IPS-NIHi7 (cell line): ENCODE data around the gene PCED1A.

Experiments
- DNase-seq: peaks from one replicate; pipeline ENCODE4 v3.0.0; 2012; ENCODE audit warnings: mixed read lengths; ENCODE audit errors: extremely low spot score

The PCED1A gene, protein sequence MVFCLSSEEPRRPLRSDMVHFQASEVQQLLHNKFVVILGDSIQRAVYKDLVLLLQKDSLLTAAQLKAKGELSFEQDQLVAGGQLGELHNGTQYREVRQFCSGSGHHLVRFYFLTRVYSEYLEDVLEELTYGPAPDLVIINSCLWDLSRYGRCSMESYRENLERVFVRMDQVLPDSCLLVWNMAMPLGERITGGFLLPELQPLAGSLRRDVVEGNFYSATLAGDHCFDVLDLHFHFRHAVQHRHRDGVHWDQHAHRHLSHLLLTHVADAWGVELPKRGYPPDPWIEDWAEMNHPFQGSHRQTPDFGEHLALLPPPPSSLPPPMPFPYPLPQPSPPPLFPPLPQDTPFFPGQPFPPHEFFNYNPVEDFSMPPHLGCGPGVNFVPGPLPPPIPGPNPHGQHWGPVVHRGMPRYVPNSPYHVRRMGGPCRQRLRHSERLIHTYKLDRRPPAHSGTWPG

DNA sequence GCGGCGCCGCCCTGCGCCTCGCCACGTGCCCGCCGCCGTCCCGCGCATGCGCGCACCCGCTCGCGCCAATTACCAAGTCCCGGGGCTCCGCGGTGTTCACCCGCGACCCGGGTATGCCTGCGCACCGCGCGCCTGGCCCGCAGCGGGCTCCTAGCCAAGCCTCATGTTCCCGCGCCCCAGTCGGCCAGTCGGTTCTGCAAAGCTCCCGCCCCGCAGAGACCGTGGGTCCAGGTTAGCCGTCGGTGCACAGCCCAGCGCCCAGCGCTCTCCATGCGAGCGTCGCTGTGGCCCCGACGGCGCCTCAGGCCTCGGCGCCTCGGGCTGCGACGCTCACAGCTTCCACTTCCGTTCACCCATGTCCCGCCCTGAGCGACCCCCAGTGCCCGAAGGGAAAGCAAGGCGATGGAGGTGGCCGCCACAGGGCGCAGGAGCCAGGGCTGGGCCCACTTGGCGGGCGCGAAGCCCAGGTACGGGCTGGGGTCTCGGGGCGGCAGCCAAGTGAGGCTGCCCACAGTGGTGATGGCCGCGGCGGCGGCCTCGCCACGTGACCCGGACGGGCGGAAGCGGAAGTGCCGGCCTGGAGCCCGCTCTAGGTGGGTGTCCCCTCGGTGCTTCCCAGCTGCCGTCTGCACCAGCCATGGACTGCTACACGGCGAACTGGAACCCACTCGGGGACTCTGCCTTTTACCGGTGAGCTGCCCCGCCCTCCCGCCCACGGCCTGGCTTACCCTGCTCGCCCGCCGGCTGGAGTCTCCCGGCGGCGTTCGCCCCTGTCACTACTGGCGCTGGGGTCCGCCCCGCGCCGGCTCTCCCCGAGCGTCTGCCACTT, at the start of gene PCED1A, which contains the start of gene VPS16:
Gene PCED1A, minus strand, starts transcription at position 518 of the 829 bp plus-strand sequence. CDS start 743 bp downstream, outside the sequence.
Gene VPS16, plus strand, starts transcription at position 608 of the 829 bp plus-strand sequence. Its CDS starts 30 bp downstream, at position 638.
- DNase-seq = peak; percentile 98

DNA sequence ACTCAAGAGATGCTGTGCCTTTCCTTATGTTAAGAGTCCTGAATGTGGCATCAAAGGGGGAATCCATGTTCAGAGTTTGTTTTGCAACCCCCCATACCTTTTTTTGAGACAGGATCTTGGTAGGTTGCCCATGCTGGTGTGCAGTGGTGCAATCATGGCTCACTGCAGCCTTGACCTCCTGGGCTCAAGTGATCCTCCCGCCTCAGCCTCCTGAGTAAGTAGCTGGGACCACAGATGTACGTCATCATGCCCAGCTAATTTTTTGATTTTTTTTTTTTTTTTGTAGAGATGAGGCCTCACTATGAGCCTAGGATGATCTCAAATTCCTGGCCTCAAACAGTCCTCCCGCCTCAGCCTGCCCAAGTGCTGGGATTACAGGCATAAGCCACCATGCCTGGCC, 49.3 kb upstream of the PCED1A start:
- DNase-seq = no peak

DNA sequence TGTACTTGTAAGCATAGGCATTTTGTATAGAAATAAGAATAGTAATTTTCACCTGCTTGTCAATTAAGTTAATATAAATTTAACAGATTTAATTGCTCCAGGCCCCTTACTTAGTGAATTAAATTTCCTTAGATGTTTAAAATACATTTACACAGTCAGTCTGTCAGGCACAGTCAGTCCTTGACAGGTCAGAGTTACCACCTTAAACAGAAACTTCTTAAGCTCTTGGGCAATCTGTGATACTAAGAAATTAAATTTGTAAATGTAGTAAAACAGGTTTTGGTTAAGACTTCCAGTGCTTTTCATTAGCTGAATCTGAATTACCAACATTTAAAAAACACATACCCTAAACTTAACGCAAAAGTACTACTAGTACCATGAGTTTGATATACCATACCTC, 48.8 kb upstream of the PCED1A start:
- no peak for DNase-seq

DNA sequence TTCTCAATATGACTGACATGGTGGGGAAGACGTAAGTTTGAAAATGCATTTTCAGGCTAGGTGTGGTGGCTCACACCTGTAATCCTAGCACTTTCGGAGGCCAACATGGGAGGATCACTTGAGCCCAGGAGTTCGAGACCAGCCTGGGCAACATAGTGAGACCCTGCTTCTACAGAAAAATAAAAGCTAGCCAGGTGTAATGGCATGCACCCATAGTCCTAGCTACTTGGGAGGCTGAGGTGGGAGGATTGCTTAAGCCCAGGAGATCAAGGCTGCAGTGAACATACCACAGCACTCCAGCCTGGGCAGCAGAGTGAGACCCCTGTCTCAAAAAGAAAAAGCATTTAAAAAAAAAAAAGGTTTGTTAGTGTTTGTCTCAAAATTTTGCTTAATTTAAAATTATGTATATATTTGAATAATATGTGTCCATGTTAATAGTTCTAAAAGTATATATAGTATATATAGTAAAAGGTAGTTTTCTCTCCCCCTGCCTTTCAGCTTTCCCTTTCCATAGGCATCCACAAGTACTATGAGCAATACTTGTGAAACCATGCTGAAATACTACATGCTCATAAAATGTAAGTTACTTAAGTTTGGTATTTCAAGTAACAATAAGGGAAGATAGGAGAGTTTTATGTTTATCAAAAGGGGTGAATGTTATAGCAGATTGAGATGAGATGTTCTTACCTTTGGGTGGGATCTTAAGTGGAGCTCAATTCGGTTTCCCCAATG, 47.9 kb upstream of the PCED1A start:
- no peak for DNase-seq

DNA sequence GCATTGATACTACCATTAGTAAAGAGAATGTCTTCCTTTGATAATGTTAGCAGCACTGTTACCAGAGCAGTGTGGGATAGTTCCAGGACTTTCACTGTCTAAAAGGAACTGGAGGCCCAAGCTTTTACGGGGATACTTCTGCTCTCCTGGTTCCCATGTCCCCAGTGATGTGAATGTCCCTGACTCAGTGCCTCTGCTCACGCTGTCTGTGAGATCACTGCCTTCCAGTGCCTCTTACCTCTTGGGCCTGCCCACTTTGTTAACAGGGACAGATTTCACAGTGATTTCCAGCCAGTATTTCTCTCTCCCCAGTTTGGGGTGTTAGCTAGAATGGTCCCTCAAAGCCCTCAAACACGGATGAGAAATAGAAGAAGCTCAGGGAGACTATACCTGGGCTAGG, 47.3 kb upstream of the PCED1A start:
- no peak for DNase-seq

DNA sequence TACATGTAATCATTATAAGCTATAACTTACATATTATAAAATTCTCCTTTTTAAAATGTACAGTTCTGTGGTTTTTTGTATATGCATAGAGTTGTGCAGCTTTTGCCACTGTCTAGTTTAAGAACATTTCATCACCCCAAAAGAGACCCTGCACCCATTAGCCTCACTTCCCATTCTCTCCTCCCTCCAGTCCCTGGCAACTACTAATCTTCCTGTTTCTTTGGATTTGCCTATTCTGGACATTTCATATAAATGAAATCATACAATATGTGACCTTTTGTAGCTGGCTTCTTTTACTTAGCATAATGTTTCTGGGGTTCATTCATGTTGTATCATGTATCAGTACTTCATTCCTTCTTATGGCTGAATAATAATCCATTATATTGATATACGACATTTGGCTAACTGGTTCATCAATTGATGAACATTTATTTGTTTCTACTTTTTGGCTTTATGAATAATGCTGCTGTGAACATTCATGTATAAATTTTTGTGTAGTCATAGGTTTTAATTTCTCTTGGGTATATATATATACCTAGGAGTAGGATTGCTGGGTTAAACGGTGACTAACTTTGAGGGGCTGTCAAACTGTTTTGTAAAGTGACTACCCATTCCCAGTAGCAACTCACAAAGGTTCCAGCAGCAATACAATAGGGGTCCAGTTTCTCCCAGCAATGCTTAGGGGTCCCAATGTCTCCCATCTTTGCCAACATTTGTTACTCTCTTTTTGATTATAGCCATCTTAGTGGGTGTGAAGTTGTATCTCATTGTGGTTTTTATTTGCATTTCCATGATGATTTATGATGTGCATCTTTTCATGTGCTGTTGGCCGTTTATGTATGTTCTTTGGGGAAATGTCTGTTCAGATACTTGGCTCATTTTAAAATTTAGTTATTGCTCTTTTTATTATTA, 43.5 kb upstream of the PCED1A start:
- DNase-seq = no peak

DNA sequence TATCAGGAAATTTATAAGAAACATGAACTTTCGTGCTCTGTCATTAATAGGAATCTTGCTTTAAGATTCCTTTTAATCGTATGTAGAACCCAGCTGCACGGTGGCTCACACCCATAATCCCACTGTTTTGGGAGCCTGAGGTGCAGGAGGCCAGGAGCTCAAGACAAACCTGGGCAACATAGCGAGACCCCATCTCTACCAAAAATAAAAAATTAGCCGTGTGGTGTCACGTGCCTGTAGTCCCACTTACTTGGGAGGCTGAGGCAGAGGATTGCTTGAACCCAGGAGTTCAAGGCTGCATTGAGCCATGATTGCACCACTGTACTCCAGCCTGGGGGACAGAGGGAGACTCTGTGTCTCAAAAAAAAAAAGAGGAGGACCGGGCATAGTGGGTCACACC, 40.2 kb upstream of the PCED1A start:
- DNase-seq = no peak

DNA sequence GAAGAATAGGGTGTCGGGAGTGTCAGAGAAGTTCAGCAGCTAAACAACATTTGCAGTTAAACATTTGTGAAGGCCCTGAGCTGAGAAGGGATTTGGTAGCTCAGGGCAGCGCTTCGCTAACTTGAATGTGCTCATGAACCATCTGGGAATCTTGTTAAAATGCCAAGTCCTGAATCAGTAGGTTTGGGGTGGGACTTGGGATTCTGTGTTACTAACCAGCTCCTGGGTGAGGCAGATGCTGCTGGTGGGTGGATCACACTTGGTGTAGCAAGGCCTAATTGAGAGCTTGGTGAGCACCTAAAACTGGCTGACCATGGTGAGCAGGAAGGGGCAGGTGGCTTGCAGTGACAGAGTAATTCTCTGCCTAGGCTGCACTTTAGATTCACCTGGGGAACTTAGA, 38.7 kb upstream of the PCED1A start:
- DNase-seq = no peak

DNA sequence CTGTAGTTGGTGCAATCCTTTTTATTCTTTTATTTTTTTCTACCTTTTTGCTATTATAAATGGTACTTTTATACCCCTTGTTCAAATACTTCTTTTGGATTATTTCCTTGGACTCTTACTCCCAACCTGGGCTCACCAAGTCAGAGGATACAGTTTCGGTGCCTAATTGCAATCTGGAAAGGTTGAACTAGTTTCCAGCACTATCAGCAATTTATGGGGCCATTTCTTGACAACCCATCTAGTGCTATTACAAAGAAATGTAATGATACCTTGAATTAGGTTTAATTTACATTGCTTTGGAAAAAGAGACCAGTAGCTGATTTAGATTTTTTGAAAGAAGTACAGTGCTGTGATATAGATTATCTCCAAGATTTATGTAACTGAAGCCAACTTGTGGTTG, 38.1 kb upstream of the PCED1A start:
- DNase-seq = no peak

DNA sequence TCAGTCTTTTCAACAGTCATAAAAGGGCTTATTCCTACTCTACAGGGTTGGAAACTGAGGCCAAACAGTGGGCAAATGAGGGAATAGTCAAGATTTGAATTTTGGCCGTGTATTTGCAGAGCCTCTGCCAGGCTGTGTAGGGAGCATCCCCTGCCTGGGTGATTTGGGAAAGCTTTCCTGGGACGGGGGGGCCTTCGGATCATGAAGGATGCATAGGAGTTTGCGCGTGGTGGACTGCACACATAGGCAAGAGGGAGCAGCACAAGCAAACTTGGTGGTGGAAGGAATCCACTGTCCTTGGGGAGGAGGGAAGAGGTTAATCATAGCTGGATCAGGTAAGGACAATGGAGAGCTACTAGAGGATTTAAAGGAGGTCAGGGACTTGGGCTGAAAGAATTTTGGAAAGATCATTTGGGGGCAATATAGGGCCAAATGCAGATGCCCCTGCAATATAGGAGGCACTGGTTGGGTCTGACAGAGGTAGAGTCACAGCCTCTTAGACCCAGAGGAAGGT, 35.3 kb upstream of the PCED1A start:
- DNase-seq = no peak

DNA sequence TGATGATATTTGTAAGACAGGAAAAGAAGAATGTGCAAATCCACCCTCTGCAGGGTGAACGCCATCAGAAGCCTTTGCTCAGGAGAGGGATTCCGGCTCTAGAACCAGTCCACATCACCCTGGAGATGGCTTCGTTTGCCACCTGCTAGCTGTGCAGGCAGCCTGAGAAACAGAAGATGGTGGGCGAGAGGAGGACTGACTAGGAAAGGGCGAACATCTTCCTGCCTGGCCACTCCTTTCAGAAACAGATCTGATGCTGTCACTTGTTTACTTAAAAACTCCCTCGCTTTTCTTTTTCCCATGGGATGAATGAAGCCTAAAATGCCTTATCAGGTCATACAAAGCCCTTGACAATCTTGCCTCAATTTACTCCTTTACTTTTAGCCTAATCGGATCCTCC, 34.0 kb upstream of the PCED1A start:
- DNase-seq = no peak

DNA sequence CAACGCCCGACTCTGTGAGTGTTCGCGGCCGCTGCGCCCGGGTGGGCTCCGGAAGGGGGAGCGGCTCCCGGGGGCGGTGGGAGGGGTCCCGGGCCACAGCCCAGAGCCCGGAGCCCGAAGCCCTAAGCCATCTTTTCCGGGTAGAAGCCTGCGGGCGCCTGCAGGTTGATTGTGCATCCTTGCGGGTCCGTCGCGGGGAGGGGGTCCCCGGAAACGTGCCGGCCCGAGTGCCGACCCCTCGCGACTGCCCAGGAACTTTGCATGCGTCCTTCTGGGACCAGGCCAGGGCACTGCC, 33.2 kb upstream of the PCED1A start:
- DNase-seq = peak; percentile 78

DNA sequence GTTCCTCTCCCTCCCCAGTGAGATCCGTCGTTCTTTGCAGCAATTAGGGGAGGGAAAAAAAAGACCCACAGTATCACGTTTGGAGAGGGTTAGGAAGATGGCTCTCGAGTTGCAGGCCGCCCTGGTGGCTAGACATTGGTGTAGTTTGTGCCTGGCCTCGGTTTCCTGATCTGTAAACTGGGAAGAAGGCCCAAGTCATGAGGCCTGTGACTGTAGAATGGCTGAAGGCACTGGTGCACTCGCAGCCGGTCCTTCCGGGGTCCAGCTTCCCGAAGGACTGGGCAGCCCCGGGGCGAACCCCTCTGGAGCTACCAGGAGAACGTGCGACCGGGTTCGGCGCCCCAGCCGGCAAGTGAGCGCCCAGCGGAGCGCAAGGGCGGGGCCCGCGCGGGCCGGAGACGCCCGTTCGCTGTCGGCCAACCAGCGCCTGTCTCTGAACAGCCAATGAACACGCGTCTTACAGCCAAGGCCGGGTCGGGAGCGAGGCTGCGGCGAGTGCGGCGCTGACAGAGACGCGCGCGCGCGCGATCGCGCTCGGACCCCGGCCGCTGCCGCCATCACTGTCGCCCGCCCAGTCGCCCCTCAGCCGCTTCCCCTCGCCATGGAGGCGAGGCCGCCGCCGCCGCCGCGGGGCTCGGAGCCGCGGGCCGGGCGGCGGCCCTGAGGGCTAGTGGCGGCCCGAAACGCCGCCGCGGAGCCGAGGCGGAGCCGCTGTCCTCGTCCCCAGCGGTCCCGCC, 32.7 kb upstream of the PCED1A start, which contains the start of gene PTPRA:
Gene PTPRA, plus strand, starts transcription at position 472 of the 737 bp plus-strand sequence. CDS start 90,797 bp downstream, outside the sequence.
- peak; percentile 96 for DNase-seq

DNA sequence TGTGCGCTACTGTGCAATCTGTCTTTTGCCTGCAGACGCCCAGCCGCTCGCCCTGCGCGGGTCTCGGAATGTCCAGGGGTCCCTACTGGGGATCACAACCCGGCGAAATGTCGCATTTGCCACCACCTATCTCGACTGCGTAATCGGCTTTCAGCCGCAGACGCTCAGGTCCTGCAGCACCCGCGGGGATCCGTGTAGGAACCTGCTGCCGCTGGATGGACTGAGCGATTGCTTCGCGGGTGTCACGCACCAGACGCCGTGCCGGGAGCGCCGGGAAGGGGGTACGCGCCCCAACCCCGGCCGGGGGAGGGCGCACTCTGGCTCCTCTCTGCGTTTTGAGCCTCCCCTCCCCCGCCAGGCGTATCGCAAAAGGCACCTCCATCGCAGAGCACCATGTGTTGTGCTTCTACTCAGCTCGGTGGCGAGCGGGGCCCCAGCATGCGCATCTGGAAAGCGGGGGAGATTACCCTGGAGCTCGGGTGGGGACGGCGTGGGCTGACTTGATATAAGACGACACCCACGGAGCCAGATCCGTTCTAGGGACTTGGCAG, 32.1 kb upstream of the PCED1A start:
- peak; percentile 44 for DNase-seq

DNA sequence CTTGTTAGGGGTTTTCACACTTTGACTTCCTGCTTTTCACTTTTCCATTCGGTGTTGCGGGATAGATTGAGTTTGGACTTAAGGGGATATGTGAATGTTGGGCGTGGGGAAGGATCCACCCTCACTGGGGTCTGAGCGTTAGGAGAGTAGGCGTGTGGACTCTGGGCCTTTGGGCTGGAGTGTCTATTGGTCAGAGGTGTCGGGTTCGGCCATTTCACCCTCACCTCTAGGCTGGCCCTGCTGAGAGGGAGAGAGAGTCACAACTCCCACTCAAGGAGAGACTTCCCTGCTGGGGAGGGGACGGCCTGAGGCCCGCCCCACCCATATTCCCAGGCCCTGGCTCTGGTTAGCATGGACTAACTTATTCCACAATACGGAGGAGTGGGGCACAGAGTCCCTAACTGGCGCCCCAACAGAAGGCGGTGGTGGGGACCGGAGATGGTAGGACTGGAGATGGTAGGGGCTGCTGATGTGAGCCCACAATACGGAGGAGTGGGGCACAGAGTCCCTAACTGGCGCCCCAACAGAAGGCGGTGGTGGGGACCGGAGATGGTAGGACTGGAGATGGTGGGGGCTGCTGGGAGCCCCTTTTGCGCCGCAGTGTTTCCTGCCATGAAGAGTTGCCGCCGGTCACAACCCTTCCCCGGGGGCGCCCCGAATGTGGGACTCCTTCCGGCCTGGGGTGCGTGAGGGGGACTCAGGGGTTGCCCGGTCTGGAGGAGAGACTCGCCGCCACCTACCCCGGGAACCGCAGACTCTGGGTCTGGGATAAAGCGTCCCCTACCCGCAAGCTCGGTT, 31.4 kb upstream of the PCED1A start:
- no peak for DNase-seq

DNA sequence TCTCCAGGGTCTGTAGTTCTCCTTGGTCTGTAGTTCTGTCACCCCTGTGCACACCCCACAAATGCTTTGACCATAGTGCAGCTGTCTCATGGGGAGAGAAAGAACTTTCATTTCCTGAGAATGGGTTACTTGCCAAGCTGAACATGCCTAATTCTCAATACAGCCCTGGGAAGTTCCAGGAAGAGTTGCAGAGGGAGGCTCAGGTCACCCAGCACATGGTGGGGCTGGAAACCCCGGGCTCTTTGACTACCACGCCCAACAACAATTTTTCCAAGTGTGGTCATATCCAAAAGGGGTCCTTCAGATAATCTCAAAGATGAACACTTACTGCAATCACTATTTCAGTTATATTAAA, 30.6 kb upstream of the PCED1A start:
- DNase-seq = no peak

DNA sequence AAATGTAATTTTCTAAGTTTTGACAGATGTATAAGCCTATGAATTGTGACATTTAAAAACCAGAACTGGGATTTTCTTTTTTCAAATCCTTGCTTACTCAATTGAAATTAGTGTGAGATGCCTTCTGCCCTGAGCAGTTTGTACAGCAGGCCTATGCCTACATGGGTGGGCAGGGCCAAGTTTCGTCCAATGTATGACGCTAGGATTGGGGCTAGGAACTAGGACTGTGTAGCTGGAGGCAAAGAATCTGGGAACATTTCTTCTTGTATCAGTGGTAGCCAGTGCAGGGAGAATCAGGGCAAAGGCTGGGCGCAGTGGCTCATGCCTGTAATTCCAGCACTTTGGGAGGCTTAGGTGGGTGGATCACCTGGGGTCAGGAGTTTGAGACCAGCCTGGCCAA, 28.9 kb upstream of the PCED1A start:
- no peak for DNase-seq

DNA sequence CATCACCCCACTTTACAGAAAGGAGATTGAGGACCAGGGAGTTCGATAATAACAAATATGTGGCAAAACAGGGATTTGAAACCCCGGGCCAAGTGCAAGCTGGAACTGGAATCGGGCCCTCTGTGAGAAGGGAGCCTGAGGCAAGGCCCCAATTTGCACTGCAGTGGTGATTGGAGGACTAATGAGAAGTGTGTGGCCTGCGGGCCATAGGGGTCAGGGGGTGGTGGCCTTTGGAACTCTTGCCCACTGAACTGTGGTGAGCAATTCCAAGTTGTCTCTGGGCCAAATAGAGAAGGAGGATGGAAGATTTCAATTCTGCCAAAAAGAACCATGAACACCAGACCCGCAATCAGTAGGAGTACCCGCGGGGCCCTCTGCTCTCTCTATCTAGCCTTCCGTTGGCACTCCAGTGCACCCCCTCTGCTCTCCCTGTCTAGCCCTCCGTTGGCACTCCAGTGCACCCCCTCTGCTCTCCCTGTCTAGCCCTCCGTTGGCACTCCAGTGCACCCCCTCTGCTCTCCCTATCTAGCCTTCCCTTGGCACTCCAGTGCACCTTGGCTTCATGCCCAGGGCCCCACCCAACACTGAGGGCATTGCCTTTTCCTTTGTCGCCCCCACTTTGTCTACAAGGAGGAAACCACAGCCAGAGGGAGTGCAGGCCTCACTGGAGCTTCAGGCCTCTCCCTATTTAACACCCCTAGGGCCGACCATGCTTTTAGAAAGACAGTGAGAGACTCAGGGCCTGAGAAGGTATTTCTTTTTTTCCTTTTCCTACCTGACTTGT, 26.8 kb upstream of the PCED1A start:
- no peak for DNase-seq
